Measurements from ENCODE around the gene FAT1.
A peak's percentile ranks its signal among the peaks of the same experiment; 100 is the strongest.

The FAT1 gene

GRCh38 chr4:186619088-186619487 lies 104.6 kb downstream of the FAT1 start:
- DNase-seq (ENCODE audit: low spot score) = no peak

GRCh38 chr4:186617921-186618320 lies 105.7 kb downstream of the FAT1 start:
- DNase-seq (ENCODE audit: low spot score) = no peak

- no peak for DNase-seq (ENCODE audit: low spot score)
Measured at GRCh38 chr4:186607490-186607889, 116.2 kb downstream of the FAT1 start.

- DNase-seq (ENCODE audit: low spot score) = no peak
Measured at GRCh38 chr4:186606591-186606992, 117.1 kb downstream of the FAT1 start.

GRCh38 chr4:186605261-186605865 lies 118.3 kb downstream of the FAT1 start:
- DNase-seq (ENCODE audit: low spot score) = no peak

- DNase-seq (ENCODE audit: low spot score) = no peak
Measured at GRCh38 chr4:186604124-186604807, 119.4 kb downstream of the FAT1 start.

GRCh38 chr4:186602978-186603377 lies 120.7 kb downstream of the FAT1 start:
- DNase-seq (ENCODE audit: low spot score) = no peak

- no peak for DNase-seq (ENCODE audit: low spot score)
Measured at GRCh38 chr4:186599483-186599882, 124.2 kb downstream of the FAT1 start.

GRCh38 chr4:186598686-186599085 lies 125.0 kb downstream of the FAT1 start:
- DNase-seq (ENCODE audit: low spot score) = no peak

- DNase-seq (ENCODE audit: low spot score) = no peak
Measured at GRCh38 chr4:186596850-186597390, 126.7 kb downstream of the FAT1 start.

GRCh38 chr4:186596346-186596745 lies 127.3 kb downstream of the FAT1 start:
- no peak for DNase-seq (ENCODE audit: low spot score)

- DNase-seq (ENCODE audit: low spot score) = no peak
Measured at GRCh38 chr4:186593587-186593973, 130.1 kb downstream of the FAT1 start.

GRCh38 chr4:186592966-186593586 lies 130.6 kb downstream of the FAT1 start:
- no peak for DNase-seq (ENCODE audit: low spot score)

- no peak for DNase-seq (ENCODE audit: low spot score)
Measured at GRCh38 chr4:186592445-186592844, 131.2 kb downstream of the FAT1 start.

GRCh38 chr4:186591651-186592050 lies 132.0 kb downstream of the FAT1 start:
- no peak for DNase-seq (ENCODE audit: low spot score)

GRCh38 chr4:186588503-186588902 lies 135.2 kb downstream of the FAT1 start:
- no peak for DNase-seq (ENCODE audit: low spot score)

- peak; percentile 47 for DNase-seq (ENCODE audit: low spot score)
Measured at GRCh38 chr4:186587416-186588018, 136.1 kb downstream of the FAT1 start.

- no peak for DNase-seq (ENCODE audit: low spot score)
Measured at GRCh38 chr4:186586205-186586604, 137.5 kb downstream of the FAT1 start.

GRCh38 chr4:186584912-186585311 lies 138.7 kb downstream of the FAT1 start:
- no peak for DNase-seq (ENCODE audit: low spot score)

- no peak for DNase-seq (ENCODE audit: low spot score)
Measured at GRCh38 chr4:186581421-186581820, 142.2 kb downstream of the FAT1 start.

GRCh38 chr4:186580669-186581068 lies 143.0 kb downstream of the FAT1 start:
- DNase-seq (ENCODE audit: low spot score) = no peak

- no peak for DNase-seq (ENCODE audit: low spot score)
Measured at GRCh38 chr4:186570193-186570996, 153.3 kb downstream of the FAT1 start.
